Activated CD4-positive, alpha-beta memory T cell treated with anti-CD3 and anti-CD28 coated beads, Interleukin-2, amount 10 ng/mL, durations not matched to agents 7 days and 5 days (primary cell): Measurements from ENCODE around the gene ETV3L. TPM values are rescaled to one million over a fixed set of nuclear protein-coding genes. Genes with fewer than 3 reads are reported as not detected.
"Not testable (repeated sequence)": the region's sequence is repeated elsewhere in the genome, so short reads cannot be mapped to it uniquely, and the experiment has no call there.

Experiments used
- CTCF ChIA-PET: fragments of 350-600 bp; sonication (Branson Sonifier 250); formaldehyde crosslinking; loops from one replicate; lab custom pipeline; 2021; ENCODE audit warnings: antibody characterized with exemption, inconsistent platforms; lab: Charles Lee
- POLR2A ChIA-PET: fragments of 350-600 bp; sonication (Branson Sonifier 250); formaldehyde crosslinking; loops from one replicate; lab custom pipeline; 2021; ENCODE audit warnings: antibody characterized with exemption; lab: Charles Lee
- DNase-seq: peaks from one replicate; pipeline ENCODE4 v3.0.0-alpha.2; 2020
- H3K27ac Mint-ChIP-seq: one replicate; pipeline ENCODE4 v1.8.0; 2021; ENCODE audit warnings: mild to moderate bottlenecking, mixed read lengths
- H3K27me3 Mint-ChIP-seq: one replicate; pipeline ENCODE4 v1.8.0; 2021; ENCODE audit warnings: mixed read lengths
- H3K36me3 Mint-ChIP-seq: one replicate; pipeline ENCODE4 v1.8.0; 2021; ENCODE audit warnings: low read depth, mixed read lengths
- H3K4me1 Mint-ChIP-seq: one replicate; pipeline ENCODE4 v1.8.0; 2021; ENCODE audit warnings: mixed read lengths
- H3K4me3 Mint-ChIP-seq: one replicate; pipeline ENCODE4 v1.8.0; 2021; ENCODE audit warnings: mild to moderate bottlenecking, mixed read lengths
- H3K9me3 Mint-ChIP-seq: one replicate; pipeline ENCODE4 v1.8.0; 2021; ENCODE audit warnings: mixed read lengths
- total RNA-seq, 2 experiments: library from RNA; stranded (reverse); gene quantifications; one replicate each; pipeline ENCODE4 v1.2.3, GENCODE V29; 2021

The ETV3L gene
- total RNA-seq, 2 experiments from 2014 or later: not detected

GRCh38 chr1:157086299-157086698, 13.3 kb downstream of the ETV3L start:
- Mint-ChIP-seq H3K27ac (no peak overlapping the region), H3K4me1 (no peaks in the 10 kb centered on the region), H3K4me3 (no peak overlapping the region), H3K36me3 (no peaks in the 10 kb centered on the region), H3K9me3 (no peaks in the 10 kb centered on the region), H3K27me3 (peaks cover 14% of the 10 kb centered on the region)
- ChIA-PET POLR2A (no interaction called here), CTCF (interaction anchor here (0.8 to 8.1 kb wide), 5 partner anchors 49 to 110 kb away, joined by 3 to 436 read pairs (median 4); no protein-coding TSS in a partner anchor)
- DNase-seq: no peak

- POLR2A ChIA-PET: no interaction called here
- Mint-ChIP-seq H3K36me3 (no peaks in the 10 kb centered on the region), H3K4me3 (no peak overlapping the region), H3K27me3 (peaks cover 14% of the 10 kb centered on the region), H3K27ac (no peak overlapping the region), H3K9me3 (no peaks in the 10 kb centered on the region), H3K4me1 (no peaks in the 10 kb centered on the region)
- CTCF ChIA-PET: interaction anchor here (0.6 to 8.1 kb wide), 3 partner anchors 67 to 213 kb away, joined by 4 to 436 read pairs (median 7); no protein-coding TSS in a partner anchor
- DNase-seq: no peak
Observed at GRCh38 chr1:157085421-157085820, 14.2 kb downstream of the ETV3L start.

- CTCF ChIA-PET: interaction anchor here (0.6 to 8.1 kb wide), 4 partner anchors 11 to 212 kb away, joined by 4 to 436 read pairs (median 7); no protein-coding TSS in a partner anchor
- Mint-ChIP-seq H3K4me1 (no peaks in the 10 kb centered on the region), H3K9me3 (no peaks in the 10 kb centered on the region), H3K27ac (no peak overlapping the region), H3K4me3 (no peak overlapping the region), H3K27me3 (peaks cover 10% of the 10 kb centered on the region), H3K36me3 (no peaks in the 10 kb centered on the region)
- no peak for DNase-seq
- POLR2A ChIA-PET: no interaction called here
Observed at GRCh38 chr1:157084720-157085119, 14.9 kb downstream of the ETV3L start.

GRCh38 chr1:157081707-157082106, 17.9 kb downstream of the ETV3L start:
- ChIA-PET CTCF (interaction anchor here (1.5 to 2.5 kb wide), 2 partner anchors 9 to 74 kb away, joined by 10 to 17 read pairs; no protein-coding TSS in a partner anchor), POLR2A (no interaction called here)
- H3K27ac Mint-ChIP-seq: no peak overlapping the region
- H3K27me3 Mint-ChIP-seq: peaks cover 24% of the 10 kb centered on the region
- H3K36me3 Mint-ChIP-seq: no peaks in the 10 kb centered on the region
- no peak overlapping the region for H3K4me3 Mint-ChIP-seq
- no peaks in the 10 kb centered on the region for H3K4me1 Mint-ChIP-seq
- no peaks in the 10 kb centered on the region for H3K9me3 Mint-ChIP-seq
- DNase-seq: no peak

- H3K9me3 Mint-ChIP-seq: no peaks in the 10 kb centered on the region
- no peak for DNase-seq
- ChIA-PET CTCF (interaction anchor here (1.5 to 2.5 kb wide), 2 partner anchors 10 to 75 kb away, joined by 10 to 17 read pairs; no protein-coding TSS in a partner anchor), POLR2A (no interaction called here)
- peaks cover 26% of the 10 kb centered on the region for H3K27me3 Mint-ChIP-seq
- no peak overlapping the region for H3K27ac Mint-ChIP-seq
- no peaks in the 10 kb centered on the region for H3K4me1 Mint-ChIP-seq
- no peaks in the 10 kb centered on the region for H3K36me3 Mint-ChIP-seq
- no peak overlapping the region for H3K4me3 Mint-ChIP-seq
Observed at GRCh38 chr1:157080714-157081113, 18.9 kb downstream of the ETV3L start.

GRCh38 chr1:157077394-157077793, 22.2 kb downstream of the ETV3L start:
- Mint-ChIP-seq H3K9me3 (no peaks in the 10 kb centered on the region), H3K27ac (no peak overlapping the region), H3K27me3 (peaks cover 31% of the 10 kb centered on the region), H3K36me3 (no peaks in the 10 kb centered on the region), H3K4me1 (no peaks in the 10 kb centered on the region), H3K4me3 (no peak overlapping the region)
- ChIA-PET POLR2A (no interaction called here), CTCF (interaction anchor here (1.2 kb wide), 1 partner anchor 10 kb away, joined by 3 read pairs; no protein-coding TSS in a partner anchor)
- no peak for DNase-seq

- Mint-ChIP-seq H3K4me1 (no peaks in the 10 kb centered on the region), H3K4me3 (no peak overlapping the region), H3K9me3 (no peaks in the 10 kb centered on the region), H3K27ac (no peak overlapping the region), H3K36me3 (no peaks in the 10 kb centered on the region), H3K27me3 (peaks cover 30% of the 10 kb centered on the region)
- ChIA-PET POLR2A (no interaction called here), CTCF (interaction anchor here (0.8 to 2.7 kb wide), 20 partner anchors 8 to 182 kb away, joined by 3 to 14 read pairs (median 3); no protein-coding TSS in a partner anchor)
- peak; percentile 40 for DNase-seq
Observed at GRCh38 chr1:157073944-157074685, 25.5 kb downstream of the ETV3L start.

- no peak overlapping the region for H3K27ac Mint-ChIP-seq
- ChIA-PET POLR2A (no interaction called here), CTCF (no interaction called here)
- H3K4me1 Mint-ChIP-seq: peaks cover 3% of the 10 kb centered on the region
- no peak for DNase-seq
- no peak overlapping the region for H3K4me3 Mint-ChIP-seq
- peaks cover 39% of the 10 kb centered on the region for H3K27me3 Mint-ChIP-seq
- no peaks in the 10 kb centered on the region for H3K36me3 Mint-ChIP-seq
- no peaks in the 10 kb centered on the region for H3K9me3 Mint-ChIP-seq
Observed at GRCh38 chr1:157069601-157070000, 30.0 kb downstream of the ETV3L start.

- DNase-seq, H3K9me3 Mint-ChIP-seq, H3K4me3 Mint-ChIP-seq, POLR2A ChIA-PET, H3K27ac Mint-ChIP-seq, H3K36me3 Mint-ChIP-seq, CTCF ChIA-PET, H3K4me1 Mint-ChIP-seq: not testable (repeated sequence)
- H3K27me3 Mint-ChIP-seq: peaks cover 54% of the 10 kb centered on the region
Observed at GRCh38 chr1:157059241-157059640, 40.4 kb downstream of the ETV3L start.

GRCh38 chr1:157056269-157056668, 43.3 kb downstream of the ETV3L start:
- H3K4me1 Mint-ChIP-seq: no peaks in the 10 kb centered on the region
- H3K9me3 Mint-ChIP-seq: peaks cover 10% of the 10 kb centered on the region
- no peak overlapping the region for H3K27ac Mint-ChIP-seq
- no peak overlapping the region for H3K4me3 Mint-ChIP-seq
- H3K36me3 Mint-ChIP-seq: no peaks in the 10 kb centered on the region
- POLR2A ChIA-PET: no interaction called here
- no peak for DNase-seq
- H3K27me3 Mint-ChIP-seq: peaks cover 57% of the 10 kb centered on the region
- CTCF ChIA-PET: no interaction called here

GRCh38 chr1:157055729-157056128, 43.9 kb downstream of the ETV3L start:
- CTCF ChIA-PET: not testable (repeated sequence)
- peaks cover 56% of the 10 kb centered on the region for H3K27me3 Mint-ChIP-seq

GRCh38 chr1:157050836-157051235, 48.8 kb downstream of the ETV3L start:
- peaks cover 59% of the 10 kb centered on the region for H3K27me3 Mint-ChIP-seq
- peaks cover 7% of the 10 kb centered on the region for H3K4me1 Mint-ChIP-seq
- H3K4me3 Mint-ChIP-seq: no peak overlapping the region
- no peak for DNase-seq
- H3K9me3 Mint-ChIP-seq: peaks cover 7% of the 10 kb centered on the region
- H3K27ac Mint-ChIP-seq: no peak overlapping the region
- ChIA-PET CTCF (no interaction called here), POLR2A (no interaction called here)
- no peaks in the 10 kb centered on the region for H3K36me3 Mint-ChIP-seq

More at GRCh38 chr1:157055729-157056128, 43.9 kb downstream of the ETV3L start:
- DNase-seq, POLR2A ChIA-PET, H3K4me1 Mint-ChIP-seq, H3K9me3 Mint-ChIP-seq, H3K4me3 Mint-ChIP-seq, H3K27ac Mint-ChIP-seq, H3K36me3 Mint-ChIP-seq: not testable (repeated sequence)

- H3K36me3 Mint-ChIP-seq: peaks cover 3% of the 10 kb centered on the region
- peaks cover 3% of the 10 kb centered on the region for H3K9me3 Mint-ChIP-seq
- CTCF ChIA-PET: no interaction called here
- peaks cover 11% of the 10 kb centered on the region for H3K4me1 Mint-ChIP-seq
- H3K27me3 Mint-ChIP-seq: peaks cover 74% of the 10 kb centered on the region
- no peak overlapping the region for H3K27ac Mint-ChIP-seq
- POLR2A ChIA-PET: no interaction called here
- no peak overlapping the region for H3K4me3 Mint-ChIP-seq
- DNase-seq: no peak
Observed at GRCh38 chr1:157047062-157047410, 52.6 kb downstream of the ETV3L start.
